ENCODE measurements around the gene PARD3B.

Gene PARD3B

DNA sequence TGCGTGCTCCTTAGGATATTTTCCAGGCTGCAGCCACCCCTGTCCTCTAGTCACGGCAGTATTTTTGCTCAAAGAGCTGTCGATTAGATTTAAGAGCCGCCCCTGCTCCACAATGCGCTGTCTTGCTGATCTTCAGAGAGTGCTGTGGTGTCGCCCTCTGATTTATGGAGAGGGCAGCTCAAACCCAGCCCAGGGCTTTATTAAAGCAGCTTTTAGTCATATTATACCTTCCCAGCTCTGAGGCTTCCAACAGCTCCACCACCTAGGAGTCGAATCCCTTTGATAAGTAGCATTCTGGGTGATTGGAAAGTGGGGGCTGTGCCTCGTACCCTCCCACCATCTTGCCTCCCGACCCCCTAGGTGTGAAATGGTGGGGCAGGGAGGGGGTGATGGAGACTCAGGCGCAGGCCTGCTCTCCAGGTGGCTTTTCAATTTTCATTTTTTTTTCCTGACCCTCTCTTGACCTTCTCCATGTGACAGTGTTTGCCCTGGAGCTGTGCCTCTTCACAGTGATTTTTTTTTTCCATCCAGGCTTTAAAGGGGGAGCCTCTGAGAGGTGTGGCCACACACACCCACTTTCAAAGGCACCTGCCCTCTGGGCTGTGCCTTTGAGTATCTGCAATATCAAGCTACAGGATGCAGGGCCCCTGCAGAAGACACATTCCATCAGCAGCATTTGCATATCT, 1084.0 kb downstream of the PARD3B start:
- Histone ChIP-seq H3K4me3 (no peak overlapping the region), H3K4me1 (no peaks in the 10 kb centered on the region), H3K27me3 (ENCODE audit: low read depth) (no peaks in the 10 kb centered on the region), H3K9me3 (no peaks in the 10 kb centered on the region), H3K36me3 (replicated peaks) (no peaks in the 10 kb centered on the region)
- DNase-seq (ENCODE audit: low spot score in 2 of 2): no peak
- in situ Hi-C loops (cut with MboI; ENCODE audit: low sequenced_read_pairs): no loop called here

GRCh38 chr2:205633994-205634393, 1088.7 kb downstream of the PARD3B start:
- no peaks in the 10 kb centered on the region for H3K36me3 ChIP-seq (replicated peaks)
- H3K9me3 ChIP-seq: no peaks in the 10 kb centered on the region
- H3K27me3 ChIP-seq (ENCODE audit: low read depth): peaks cover 2% of the 10 kb centered on the region; the same call in 1 of the 2 replicates
- H3K4me3 ChIP-seq: no peak overlapping the region
- no peak for DNase-seq (ENCODE audit: low spot score in 2 of 2)
- H3K4me1 ChIP-seq: no peaks in the 10 kb centered on the region
- in situ Hi-C loops (cut with MboI; ENCODE audit: low sequenced_read_pairs): no loop called here

DNA sequence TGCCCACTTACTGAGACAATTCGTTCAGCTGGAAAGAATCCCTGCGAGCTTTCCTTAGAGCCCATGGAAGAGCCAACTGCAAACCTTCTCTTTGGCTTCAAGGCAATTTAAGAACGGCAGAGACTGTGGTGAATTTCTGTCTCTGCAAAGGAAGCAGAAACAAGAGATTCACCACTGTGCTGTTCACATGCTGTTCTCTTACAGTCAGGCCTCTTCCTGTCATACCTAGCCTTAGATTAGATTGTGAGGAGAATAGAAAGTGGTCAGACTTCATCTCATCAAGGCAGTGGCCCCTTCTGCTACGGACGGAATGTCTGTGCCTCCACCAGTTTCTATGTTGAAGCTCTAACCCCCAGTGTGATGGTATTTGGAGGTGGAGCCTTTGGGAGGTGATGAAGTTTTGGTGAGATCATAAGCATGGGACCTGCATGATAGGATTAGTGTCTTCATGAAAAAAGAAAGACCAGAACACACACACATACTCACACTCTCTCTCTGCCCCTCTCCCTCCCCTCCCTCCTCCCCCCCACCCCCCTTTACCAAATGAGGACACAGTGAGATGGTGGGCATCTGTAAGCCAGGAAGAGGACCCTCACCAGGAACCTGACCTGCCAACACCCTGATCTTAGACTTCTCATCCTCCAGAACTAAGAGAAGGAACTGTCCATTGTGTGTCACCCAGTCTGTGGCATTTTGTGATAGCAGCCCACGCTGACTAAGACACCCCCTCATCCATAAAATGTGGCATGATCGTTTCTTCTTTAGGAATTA, 1091.5 kb downstream of the PARD3B start:
- Histone ChIP-seq H3K9me3 (no peaks in the 10 kb centered on the region), H3K27me3 (ENCODE audit: low read depth) (peaks cover 2% of the 10 kb centered on the region; the same call in 1 of the 2 replicates), H3K36me3 (replicated peaks) (no peaks in the 10 kb centered on the region), H3K4me1 (no peaks in the 10 kb centered on the region), H3K4me3 (no peak overlapping the region)
- in situ Hi-C loops (cut with MboI; ENCODE audit: low sequenced_read_pairs): no loop called here
- DNase-seq (ENCODE audit: low spot score in 2 of 2): no peak

DNA sequence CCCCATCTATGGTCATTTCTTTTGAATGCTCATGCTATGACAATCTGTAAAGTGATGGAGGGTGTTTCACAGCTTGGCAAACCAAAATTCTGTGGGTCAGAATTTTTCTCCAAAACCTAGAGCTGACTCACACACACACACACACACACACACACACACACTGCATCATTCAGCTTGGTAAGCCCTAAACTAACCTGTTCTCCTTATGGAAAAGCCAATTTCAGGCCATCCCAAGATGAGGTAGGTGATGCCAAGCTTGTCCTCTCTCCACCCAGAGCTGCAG, 1092.0 kb downstream of the PARD3B start:
- Histone ChIP-seq H3K9me3 (no peaks in the 10 kb centered on the region), H3K4me1 (no peaks in the 10 kb centered on the region), H3K36me3 (replicated peaks) (no peaks in the 10 kb centered on the region), H3K27me3 (ENCODE audit: low read depth) (peaks cover 2% of the 10 kb centered on the region; the same call in 1 of the 2 replicates), H3K4me3 (no peak overlapping the region)
- in situ Hi-C loops (cut with MboI; ENCODE audit: low sequenced_read_pairs): no loop called here
- no peak for DNase-seq (ENCODE audit: low spot score in 2 of 2)

DNA sequence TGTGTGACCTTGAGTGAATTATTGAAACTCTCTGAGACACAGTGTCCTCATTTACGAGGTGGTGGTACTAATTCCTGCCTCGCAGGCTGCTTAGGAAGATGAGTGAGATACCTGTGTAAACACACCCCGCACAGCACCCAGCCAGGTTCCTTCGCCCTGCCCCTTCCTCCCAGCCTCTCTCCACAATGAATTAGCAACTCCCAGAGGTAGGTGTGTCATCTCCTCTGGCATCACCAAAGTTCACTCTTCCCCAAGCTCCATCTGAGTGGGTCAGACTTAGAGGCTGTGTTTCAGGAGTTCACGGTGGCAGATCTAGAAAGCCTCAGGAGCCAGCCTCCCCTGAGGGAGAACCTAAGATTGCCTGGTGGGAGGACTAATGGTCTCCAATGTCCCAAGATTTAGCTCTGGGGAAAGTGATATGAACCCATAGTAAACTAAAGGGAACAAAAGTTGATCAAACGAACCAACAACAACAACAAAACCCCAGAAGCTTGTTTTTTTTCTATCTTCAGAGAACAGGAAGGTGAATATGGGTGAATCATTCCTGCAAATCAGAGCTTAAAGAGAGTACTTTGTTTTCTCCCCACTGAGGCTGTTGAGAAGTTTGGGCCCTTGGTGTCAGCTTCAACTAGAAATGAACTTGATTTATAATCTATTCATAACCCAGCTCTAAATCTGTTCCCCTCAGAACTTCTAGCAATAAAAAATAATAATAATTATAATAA, 1092.7 kb downstream of the PARD3B start:
- H3K36me3 ChIP-seq (replicated peaks): no peaks in the 10 kb centered on the region
- H3K4me3 ChIP-seq: no peak overlapping the region
- H3K4me1 ChIP-seq: no peaks in the 10 kb centered on the region
- H3K27me3 ChIP-seq (ENCODE audit: low read depth): peaks cover 2% of the 10 kb centered on the region; the same call in 1 of the 2 replicates
- no peak for DNase-seq (ENCODE audit: low spot score in 2 of 2)
- in situ Hi-C loops (cut with MboI; ENCODE audit: low sequenced_read_pairs): no loop called here
- H3K9me3 ChIP-seq: no peaks in the 10 kb centered on the region

- Histone ChIP-seq H3K27me3 (ENCODE audit: low read depth) (peaks cover 2% of the 10 kb centered on the region; the same call in 1 of the 2 replicates), H3K4me1 (no peaks in the 10 kb centered on the region), H3K9me3 (no peaks in the 10 kb centered on the region), H3K36me3 (replicated peaks) (no peaks in the 10 kb centered on the region), H3K4me3 (no peak overlapping the region)
- in situ Hi-C loops (cut with MboI; ENCODE audit: low sequenced_read_pairs): no loop called here
- no peak for DNase-seq (ENCODE audit: low spot score in 2 of 2)
These were observed 1095.4 kb downstream of the PARD3B start for GRCh38 chr2:205640716-205641115.

- no peak for DNase-seq (ENCODE audit: low spot score in 2 of 2)
- in situ Hi-C loops (cut with MboI; ENCODE audit: low sequenced_read_pairs): no loop called here
- no peaks in the 10 kb centered on the region for H3K36me3 ChIP-seq (replicated peaks)
- H3K9me3 ChIP-seq: no peaks in the 10 kb centered on the region
- no peaks in the 10 kb centered on the region for H3K4me1 ChIP-seq
- no peak overlapping the region for H3K4me3 ChIP-seq
- H3K27me3 ChIP-seq (ENCODE audit: low read depth): no peaks in the 10 kb centered on the region
These were observed 1097.5 kb downstream of the PARD3B start for GRCh38 chr2:205642599-205643356.

- H3K27me3 ChIP-seq (ENCODE audit: low read depth): no peaks in the 10 kb centered on the region
- no peaks in the 10 kb centered on the region for H3K9me3 ChIP-seq
- no peak for DNase-seq (ENCODE audit: low spot score in 2 of 2)
- H3K4me1 ChIP-seq: no peaks in the 10 kb centered on the region
- H3K4me3 ChIP-seq: no peak overlapping the region
- H3K36me3 ChIP-seq (replicated peaks): no peaks in the 10 kb centered on the region
- in situ Hi-C loops (cut with MboI; ENCODE audit: low sequenced_read_pairs): no loop called here
These were observed 1098.2 kb downstream of the PARD3B start for GRCh38 chr2:205643391-205643885.

- no peak overlapping the region for H3K4me3 ChIP-seq
- no peaks in the 10 kb centered on the region for H3K9me3 ChIP-seq
- no peaks in the 10 kb centered on the region for H3K27me3 ChIP-seq (ENCODE audit: low read depth)
- DNase-seq (ENCODE audit: low spot score in 2 of 2): no peak
- no peaks in the 10 kb centered on the region for H3K4me1 ChIP-seq
- no peaks in the 10 kb centered on the region for H3K36me3 ChIP-seq (replicated peaks)
- in situ Hi-C loops (cut with MboI; ENCODE audit: low sequenced_read_pairs): no loop called here
These were observed 1098.7 kb downstream of the PARD3B start for GRCh38 chr2:205644018-205644417.

DNA sequence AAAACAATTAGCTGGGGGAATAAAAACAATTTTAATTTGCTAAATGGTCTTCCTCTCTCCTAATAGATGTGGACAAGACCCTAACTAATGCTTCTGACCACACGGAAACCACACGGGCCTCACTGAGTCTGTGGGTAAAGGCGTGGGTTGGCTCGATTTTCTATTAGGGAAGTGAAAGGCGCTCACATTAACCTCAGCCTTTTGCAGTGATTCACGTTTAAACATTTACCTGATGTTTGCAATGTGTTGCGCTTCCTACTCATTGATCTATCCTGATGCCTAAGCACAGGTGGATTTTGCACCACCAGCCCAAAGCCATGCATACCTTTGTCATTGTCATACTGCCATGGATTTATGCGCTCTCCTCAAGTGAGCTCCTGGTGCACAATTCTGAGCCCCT, 1101.4 kb downstream of the PARD3B start:
- in situ Hi-C loops (cut with MboI; ENCODE audit: low sequenced_read_pairs): no loop called here
- no peak for DNase-seq (ENCODE audit: low spot score in 2 of 2)

GRCh38 chr2:205650450-205650849, 1105.2 kb downstream of the PARD3B start:
- Histone ChIP-seq H3K36me3 (replicated peaks) (no peaks in the 10 kb centered on the region), H3K4me1 (peaks cover 11% of the 10 kb centered on the region), H3K27me3 (ENCODE audit: low read depth) (no peaks in the 10 kb centered on the region), H3K9me3 (no peaks in the 10 kb centered on the region), H3K4me3 (no peak overlapping the region)
- in situ Hi-C loops (cut with MboI; ENCODE audit: low sequenced_read_pairs): no loop called here
- peak; percentile 68 to 86 for DNase-seq (ENCODE audit: low spot score in 2 of 2)

More for the DNA sequence above, 1101.4 kb downstream of the PARD3B start:
- Histone ChIP-seq H3K4me3 (no peak overlapping the region), H3K27me3 (ENCODE audit: low read depth) (no peaks in the 10 kb centered on the region), H3K4me1 (peaks cover 11% of the 10 kb centered on the region), H3K9me3 (no peaks in the 10 kb centered on the region), H3K36me3 (replicated peaks) (no peaks in the 10 kb centered on the region)

DNA sequence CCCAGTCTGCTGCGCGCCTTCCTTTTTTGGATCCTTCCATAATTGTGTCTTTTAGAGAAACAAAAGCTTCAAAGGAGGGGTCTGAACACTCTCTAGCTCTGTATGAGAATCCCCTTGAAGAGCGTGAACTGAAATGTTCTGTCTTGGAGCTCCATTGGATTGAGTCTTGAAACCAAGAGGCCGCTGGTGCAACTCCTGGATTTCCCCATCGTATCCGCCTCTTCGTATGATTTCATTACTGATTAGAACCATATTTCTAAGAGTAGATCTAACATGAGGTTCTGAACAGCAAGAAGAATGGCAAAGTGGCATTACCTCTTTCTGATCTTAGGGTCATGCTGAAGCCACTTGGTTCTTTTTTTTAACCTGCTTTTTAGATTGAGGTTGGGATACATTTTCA, 1105.7 kb downstream of the PARD3B start:
- DNase-seq (ENCODE audit: low spot score in 2 of 2): no peak
- H3K27me3 ChIP-seq (ENCODE audit: low read depth): no peaks in the 10 kb centered on the region
- peaks cover 11% of the 10 kb centered on the region for H3K4me1 ChIP-seq
- in situ Hi-C loops (cut with MboI; ENCODE audit: low sequenced_read_pairs): no loop called here
- no peaks in the 10 kb centered on the region for H3K9me3 ChIP-seq
- no peak overlapping the region for H3K4me3 ChIP-seq
- H3K36me3 ChIP-seq (replicated peaks): no peaks in the 10 kb centered on the region

DNA sequence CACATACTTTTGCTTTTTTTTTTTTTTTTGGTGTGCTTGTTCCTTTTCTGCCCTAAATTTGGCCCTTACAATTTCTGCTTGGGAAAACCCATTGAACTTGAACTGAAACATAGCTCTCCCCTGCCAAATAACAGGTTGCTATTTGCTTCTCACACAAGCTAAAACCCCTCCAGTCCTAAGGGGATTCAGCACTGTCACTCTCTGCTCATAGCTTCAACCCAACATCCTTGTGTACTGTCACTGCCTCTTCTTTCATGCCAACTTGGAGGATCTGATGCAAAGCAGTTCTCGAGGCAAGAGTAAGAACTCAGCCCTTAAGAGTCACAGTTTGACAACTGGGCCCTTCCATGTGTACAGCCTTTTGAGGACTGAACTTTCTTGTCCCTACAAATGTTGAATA, 1106.4 kb downstream of the PARD3B start:
- Histone ChIP-seq H3K4me1 (peaks cover 11% of the 10 kb centered on the region), H3K4me3 (no peak overlapping the region), H3K36me3 (replicated peaks) (no peaks in the 10 kb centered on the region), H3K27me3 (ENCODE audit: low read depth) (no peaks in the 10 kb centered on the region), H3K9me3 (no peaks in the 10 kb centered on the region)
- in situ Hi-C loops (cut with MboI; ENCODE audit: low sequenced_read_pairs): no loop called here
- DNase-seq (ENCODE audit: low spot score in 2 of 2): no peak

All from HAP-1 (cell line).